Measurements from ENCODE around the gene SH3RF2.

DNA sequence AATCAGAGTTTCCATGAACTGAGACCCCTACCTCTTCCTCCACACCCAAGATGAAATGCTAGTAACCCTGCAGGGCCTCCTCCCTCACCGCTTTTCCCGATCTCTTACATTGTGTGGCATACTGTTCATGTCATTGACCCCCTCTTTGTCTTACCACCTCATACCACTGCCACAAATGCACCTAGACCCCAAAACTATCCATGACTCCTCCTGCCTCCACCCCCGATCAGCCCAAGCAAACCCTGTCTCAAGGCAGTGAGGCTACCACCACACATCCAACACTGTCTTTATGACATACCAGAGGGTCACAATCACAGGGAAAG, 113.3 kb downstream of the SH3RF2 start:
- TF ChIP-seq GATA3 (IDR thresholded peaks at IDR 0.05; ENCODE audit: low read depth, low read length) (no peak), GATA2 (IDR thresholded peaks at IDR 0.05; ENCODE audit: low read depth, low read length) (no peak)
